DND-41 (cell line): ENCODE results near the gene ARRDC3.
"Not testable (repeated sequence)": the region's sequence is repeated elsewhere in the genome, so short reads cannot be mapped to it uniquely, and the experiment has no call there.

Experiments used
- ATAC-seq: fragments of 200-7000 bp; cut with Tn5 transposase; 3 replicates; pipeline ENCODE4 v1.9.1; 2021; ENCODE audit warnings: low read depth; ENCODE audit not compliant: insufficient read depth
- DNase-seq: peaks from one replicate; pipeline ENCODE4 v3.0.0-alpha.2; 2020
- H2AFZ ChIP-seq: 2 replicates; pipeline ENCODE4 v1.6.0; 2012; ENCODE audit warnings: low read depth, low read length
- H3K27ac ChIP-seq: 2 replicates; pipeline ENCODE4 v1.5.1; 2012; ENCODE audit warnings: low read length, inconsistent platforms
- H3K27me3 ChIP-seq: fragments of 200-600 bp; sonication (generic); 2 replicates; pipeline ENCODE4 v1.6.0; 2012; ENCODE audit warnings: low read length, mild to moderate bottlenecking, inconsistent platforms; ENCODE audit not compliant: insufficient read depth, poor library complexity
- H3K36me3 ChIP-seq: 2 replicates; pipeline ENCODE4 v1.5.1; 2012; ENCODE audit warnings: low read length, inconsistent platforms; ENCODE audit not compliant: insufficient read depth
- H3K4me1 ChIP-seq: 2 replicates; pipeline ENCODE4 v1.5.1; 2012; ENCODE audit warnings: mild to moderate bottlenecking, low read length; ENCODE audit not compliant: insufficient read depth
- H3K4me2 ChIP-seq: 2 replicates; pipeline ENCODE4 v1.6.0; 2012; ENCODE audit warnings: mild to moderate bottlenecking, moderate library complexity, low read length, inconsistent platforms; ENCODE audit not compliant: insufficient read depth
- H3K4me3 ChIP-seq, 2 experiments: fragments of 200-600 bp in 1 of 2; shearing (Covaris generic) in 1 of 2; 2 replicates each; pipeline ENCODE4 v1.5.1; 2012 to 2016; ENCODE audit warnings: inconsistent platforms in 2 of 2, low read length in 2 of 2, mild to moderate bottlenecking in 2 of 2, low read depth in 1 of 2, moderate library complexity in 1 of 2
- H3K79me2 ChIP-seq: 2 replicates; pipeline ENCODE4 v1.6.0; 2012; ENCODE audit warnings: low read length, inconsistent platforms; ENCODE audit not compliant: insufficient read depth
- H3K9ac ChIP-seq: 2 replicates; pipeline ENCODE4 v1.6.0; 2012; ENCODE audit warnings: low read depth, mild to moderate bottlenecking, inconsistent platforms, low read length, moderate library complexity
- H3K9me3 ChIP-seq: 2 replicates; pipeline ENCODE4 v1.5.1; 2012; ENCODE audit warnings: low read length, moderate library complexity, mild to moderate bottlenecking, inconsistent platforms; ENCODE audit not compliant: insufficient read depth, severe bottlenecking
- H4K20me1 ChIP-seq: 2 replicates; pipeline ENCODE4 v1.6.0; 2012; ENCODE audit warnings: low read length; ENCODE audit not compliant: insufficient read depth
- EZH2 ChIP-seq: IDR thresholded peaks from 3 replicates; pipeline ENCODE4 v1.6.1; 2012; ENCODE audit warnings: borderline replicate concordance, low read depth, mild to moderate bottlenecking, moderate library complexity, low read length, inconsistent platforms; ENCODE audit not compliant: severe bottlenecking
- TF ChIP-seq, protein P1 (sequence below): IDR thresholded peaks from 2 replicates; pipeline ENCODE4 v1.5.1; 2012; ENCODE audit warnings: borderline replicate concordance, low read length, moderate library complexity, mild to moderate bottlenecking; ENCODE audit not compliant: poor library complexity, severe bottlenecking; ENCODE audit errors: extremely low read depth

ARRDC3 gene

DNA sequence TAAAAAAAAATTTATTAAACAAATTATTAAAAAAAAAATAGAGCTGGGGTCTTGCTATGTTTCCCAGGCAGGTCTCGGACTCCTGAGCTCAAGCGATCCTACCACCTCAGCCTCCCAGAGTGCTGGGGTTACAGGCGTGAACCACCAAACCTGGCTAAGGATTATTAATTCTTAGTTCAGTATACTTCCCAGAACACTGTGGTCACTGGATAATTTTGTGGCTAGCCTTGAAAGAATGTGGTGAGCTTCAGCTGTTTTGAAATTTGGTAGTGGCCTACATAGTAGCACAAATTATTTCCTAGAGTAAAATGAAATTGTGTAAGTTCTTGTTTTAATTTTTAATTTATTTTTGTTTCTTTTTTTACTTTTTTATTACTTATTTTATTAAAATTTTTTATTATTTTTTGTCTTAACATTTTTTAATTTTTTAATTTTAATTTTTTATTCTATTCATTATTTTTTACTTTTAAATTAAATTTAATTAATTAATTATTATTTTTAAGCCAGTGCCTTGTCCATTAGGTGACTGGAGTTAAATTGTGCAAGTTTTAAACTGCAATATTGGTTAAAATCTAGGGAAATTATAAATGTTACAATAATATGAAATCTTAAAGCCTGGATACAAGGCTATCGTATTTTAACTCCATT is 23.0 kb downstream of the ARRDC3 start:
- DNase-seq (no peak), ATAC-seq (peak; percentile 56)
- no peaks in the 10 kb centered on the region for H3K4me1 ChIP-seq
- no peak overlapping the region for H3K4me3 ChIP-seq
- H3K4me2 ChIP-seq: no peak overlapping the region
- H3K27me3 ChIP-seq: peaks cover 3% of the 10 kb centered on the region
- H3K9me3 ChIP-seq: no peaks in the 10 kb centered on the region
- H3K36me3 ChIP-seq: no peaks in the 10 kb centered on the region
- no peaks in the 10 kb centered on the region for H4K20me1 ChIP-seq
- H2AFZ ChIP-seq: no peak overlapping the region
- TF ChIP-seq, protein P1, sequence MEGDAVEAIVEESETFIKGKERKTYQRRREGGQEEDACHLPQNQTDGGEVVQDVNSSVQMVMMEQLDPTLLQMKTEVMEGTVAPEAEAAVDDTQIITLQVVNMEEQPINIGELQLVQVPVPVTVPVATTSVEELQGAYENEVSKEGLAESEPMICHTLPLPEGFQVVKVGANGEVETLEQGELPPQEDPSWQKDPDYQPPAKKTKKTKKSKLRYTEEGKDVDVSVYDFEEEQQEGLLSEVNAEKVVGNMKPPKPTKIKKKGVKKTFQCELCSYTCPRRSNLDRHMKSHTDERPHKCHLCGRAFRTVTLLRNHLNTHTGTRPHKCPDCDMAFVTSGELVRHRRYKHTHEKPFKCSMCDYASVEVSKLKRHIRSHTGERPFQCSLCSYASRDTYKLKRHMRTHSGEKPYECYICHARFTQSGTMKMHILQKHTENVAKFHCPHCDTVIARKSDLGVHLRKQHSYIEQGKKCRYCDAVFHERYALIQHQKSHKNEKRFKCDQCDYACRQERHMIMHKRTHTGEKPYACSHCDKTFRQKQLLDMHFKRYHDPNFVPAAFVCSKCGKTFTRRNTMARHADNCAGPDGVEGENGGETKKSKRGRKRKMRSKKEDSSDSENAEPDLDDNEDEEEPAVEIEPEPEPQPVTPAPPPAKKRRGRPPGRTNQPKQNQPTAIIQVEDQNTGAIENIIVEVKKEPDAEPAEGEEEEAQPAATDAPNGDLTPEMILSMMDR: no peak
- TF ChIP-seq EZH2: no peak
- no peaks in the 10 kb centered on the region for H3K79me2 ChIP-seq
- H3K27ac ChIP-seq: no peak overlapping the region
- no peak overlapping the region for H3K9ac ChIP-seq

DNA sequence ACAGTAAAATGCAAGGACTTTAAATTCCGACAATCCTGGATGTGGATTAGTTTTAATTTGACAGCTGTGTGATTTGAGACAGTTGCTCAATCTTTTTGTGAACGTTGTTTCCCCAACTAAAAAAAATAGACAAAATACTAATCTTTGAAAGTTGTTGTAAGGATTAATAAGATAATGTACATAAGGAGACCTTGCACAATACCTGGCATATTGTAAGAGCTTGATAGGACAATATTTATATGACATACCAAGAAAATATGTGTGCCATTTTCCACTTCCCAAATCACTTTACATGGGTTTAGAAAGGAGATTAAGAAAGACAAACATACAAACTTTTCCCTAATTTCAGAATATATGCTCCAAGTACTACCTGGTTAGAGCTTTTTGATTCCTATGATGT is 25.3 kb downstream of the ARRDC3 start:
- Histone ChIP-seq H3K27ac (no peak overlapping the region), H3K79me2 (no peaks in the 10 kb centered on the region), H4K20me1 (no peaks in the 10 kb centered on the region), H3K9me3 (no peaks in the 10 kb centered on the region), H3K27me3 (peaks cover 3% of the 10 kb centered on the region), H3K4me3 (no peak overlapping the region), H3K4me2 (no peak overlapping the region), H2AFZ (no peak overlapping the region), H3K4me1 (no peaks in the 10 kb centered on the region), H3K9ac (no peak overlapping the region), H3K36me3 (no peaks in the 10 kb centered on the region)
- ATAC-seq (no peak), DNase-seq (no peak)
- TF ChIP-seq EZH2: no peak
- TF ChIP-seq, protein P1: no peak

DNA sequence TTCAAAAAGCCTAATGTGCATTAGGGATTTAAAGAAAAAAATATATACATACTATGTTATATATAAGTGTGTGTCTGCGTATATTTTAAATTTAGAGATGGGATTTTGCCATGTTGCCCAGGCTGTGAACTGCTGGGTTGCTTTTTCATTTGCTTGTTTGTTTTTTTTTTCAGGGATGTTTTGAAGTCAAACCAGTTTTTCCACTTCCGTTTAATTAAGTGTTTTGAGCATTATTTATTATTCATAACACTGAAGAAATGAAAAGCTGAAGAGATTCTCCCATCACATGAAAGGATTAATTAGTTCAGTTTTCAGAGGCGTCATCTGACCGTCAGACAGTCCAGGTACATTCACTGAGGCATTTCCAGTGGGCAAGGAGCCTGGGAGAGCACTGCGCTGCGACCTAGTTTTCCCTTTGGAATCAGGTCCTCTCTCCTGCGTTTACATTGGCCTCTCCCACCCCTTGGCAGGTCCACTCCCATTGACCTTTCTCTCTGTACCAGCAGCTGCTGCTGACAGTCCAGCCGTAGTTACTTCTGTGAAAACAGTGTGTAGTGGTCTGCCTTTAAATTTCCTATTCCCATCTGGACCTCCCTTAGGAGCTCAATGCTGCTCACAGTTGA is 26.0 kb downstream of the ARRDC3 start:
- no peak overlapping the region for H3K4me3 ChIP-seq
- H3K79me2 ChIP-seq: no peaks in the 10 kb centered on the region
- H3K9ac ChIP-seq: no peak overlapping the region
- H3K27ac ChIP-seq: no peak overlapping the region
- H3K9me3 ChIP-seq: no peaks in the 10 kb centered on the region
- DNase-seq (no peak), ATAC-seq (no peak)
- H3K4me1 ChIP-seq: no peaks in the 10 kb centered on the region
- H4K20me1 ChIP-seq: no peaks in the 10 kb centered on the region
- peaks cover 3% of the 10 kb centered on the region for H3K27me3 ChIP-seq
- H2AFZ ChIP-seq: no peak overlapping the region
- no peak overlapping the region for H3K4me2 ChIP-seq
- H3K36me3 ChIP-seq: no peaks in the 10 kb centered on the region
- no peak for TF ChIP-seq EZH2
- TF ChIP-seq, protein P1: no peak

DNA sequence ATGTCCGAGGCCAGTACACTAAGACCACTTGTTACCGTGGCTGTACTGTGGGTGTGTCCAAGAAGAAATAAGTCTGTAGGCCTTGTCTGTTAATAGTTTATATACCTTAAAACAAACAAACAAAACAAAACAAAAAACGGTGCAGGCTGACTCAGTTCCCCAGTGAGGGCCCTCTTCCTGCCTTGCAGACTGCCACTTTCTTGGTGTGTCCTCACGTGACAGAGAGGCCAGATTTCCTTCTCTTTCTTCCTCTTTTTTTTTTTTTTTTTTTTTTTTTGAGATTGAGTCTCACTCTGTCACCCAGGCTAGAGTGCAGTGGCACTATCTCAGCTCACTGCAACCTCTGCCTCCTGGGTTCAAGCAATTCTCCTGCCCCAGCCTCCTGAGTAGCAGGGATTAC is 28.2 kb downstream of the ARRDC3 start:
- not testable (repeated sequence) for H3K79me2 ChIP-seq, H3K4me3 ChIP-seq, H2AFZ ChIP-seq, H3K27me3 ChIP-seq, ATAC-seq, H3K9me3 ChIP-seq, H4K20me1 ChIP-seq, H3K4me2 ChIP-seq, H3K9ac ChIP-seq, H3K36me3 ChIP-seq, H3K27ac ChIP-seq, H3K4me1 ChIP-seq, DNase-seq
